Uterus (tissue), 2 donors: Measurements from ENCODE around the gene LCK.

ENCODE experiments used
- CTCF ChIP-seq, 4 experiments: fragments of 200-600 bp in 2 of 4; fragments of 450-650 bp in 2 of 4; sonication (generic) in 2 of 4; IDR thresholded peaks; one replicate each; pipeline ENCODE4 v1.5.1; 2016 to 2019; ENCODE audit warnings: antibody characterized with exemption in 4 of 4, mild to moderate bottlenecking in 2 of 4, moderate library complexity in 1 of 4
- POLR2A ChIP-seq, 2 donors: fragments of 450-650 bp; IDR thresholded peaks; one replicate each; pipeline ENCODE4 v1.6.1; 2016; ENCODE audit warnings: antibody characterized with exemption in 2 of 2, mild to moderate bottlenecking in 1 of 2, moderate library complexity in 1 of 2

GRCh38 chr1:32334274-32334861 lies 83.3 kb downstream of the LCK start:
- TF ChIP-seq CTCF (IDR thresholded peaks at IDR 0.05) (no peak), POLR2A (IDR thresholded peaks at IDR 0.05) (no peak)
